Measurements from ENCODE around the gene ABCB11.
"Not testable (repeated sequence)": the region's sequence is repeated elsewhere in the genome, so short reads cannot be mapped to it uniquely, and the experiment has no call there.

The ABCB11 gene

DNA sequence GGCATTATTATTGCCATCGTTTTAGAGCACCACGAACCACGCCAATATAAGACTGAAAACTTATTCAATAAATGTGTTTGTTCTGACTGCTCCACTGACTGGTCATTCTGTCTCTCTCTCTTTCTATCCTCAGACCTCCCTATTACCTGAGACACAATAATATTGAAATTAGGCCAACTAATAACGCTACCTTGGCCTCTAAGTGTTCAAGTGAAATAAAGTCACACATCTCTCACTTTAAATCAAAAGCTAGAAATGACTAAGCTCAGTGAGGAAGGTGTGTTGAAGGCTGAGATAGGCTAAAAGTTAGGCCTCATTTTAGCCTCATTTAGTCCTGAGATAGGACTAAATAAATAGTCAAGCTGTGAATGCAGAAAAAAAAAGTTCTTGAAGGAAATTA is 91.2 kb downstream of the ABCB11 start:
- DNase-seq (ENCODE audit: extremely low spot score): no peak
- no peak for TF ChIP-seq BHLHE40 (IDR thresholded peaks at IDR 0.05; ENCODE audit: borderline replicate concordance)
- TF ChIP-seq SP1 (IDR thresholded peaks at IDR 0.05): no peak
- no peak for TF ChIP-seq NFRKB (IDR thresholded peaks at IDR 0.05)
- CTCF ChIA-PET: no interaction called here
- POLR2A ChIA-PET: no interaction called here

DNA sequence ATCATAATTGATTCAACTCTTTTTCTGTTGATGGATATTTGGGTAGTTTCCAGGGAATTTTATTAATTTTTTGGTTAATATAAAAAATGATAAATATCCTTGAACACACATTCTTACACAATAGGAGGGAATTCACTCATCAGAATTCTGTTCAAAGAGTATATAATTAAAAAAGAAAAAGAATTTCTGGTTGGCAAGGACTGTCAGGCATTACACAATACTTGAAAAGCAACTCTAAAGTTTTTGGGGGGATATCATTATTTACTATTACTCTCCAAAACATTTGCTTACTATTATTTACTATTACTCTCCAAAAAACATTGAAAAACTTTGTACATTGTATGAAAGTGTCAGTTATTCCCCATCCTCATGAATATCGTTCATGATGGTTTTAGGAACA is 92.1 kb downstream of the ABCB11 start:
- TF ChIP-seq NFRKB (IDR thresholded peaks at IDR 0.05) (no peak), BHLHE40 (IDR thresholded peaks at IDR 0.05; ENCODE audit: borderline replicate concordance) (no peak), ARNT (IDR thresholded peaks at IDR 0.05) (no peak), HDGF (IDR thresholded peaks at IDR 0.05; ENCODE audit: borderline replicate concordance) (no peak)
- ChIA-PET POLR2A (no interaction called here), CTCF (interaction anchor here (0.6 kb wide), 1 partner anchor 858 kb away, joined by 3 read pairs; no protein-coding TSS in a partner anchor)
- DNase-seq (ENCODE audit: extremely low spot score): no peak

DNA sequence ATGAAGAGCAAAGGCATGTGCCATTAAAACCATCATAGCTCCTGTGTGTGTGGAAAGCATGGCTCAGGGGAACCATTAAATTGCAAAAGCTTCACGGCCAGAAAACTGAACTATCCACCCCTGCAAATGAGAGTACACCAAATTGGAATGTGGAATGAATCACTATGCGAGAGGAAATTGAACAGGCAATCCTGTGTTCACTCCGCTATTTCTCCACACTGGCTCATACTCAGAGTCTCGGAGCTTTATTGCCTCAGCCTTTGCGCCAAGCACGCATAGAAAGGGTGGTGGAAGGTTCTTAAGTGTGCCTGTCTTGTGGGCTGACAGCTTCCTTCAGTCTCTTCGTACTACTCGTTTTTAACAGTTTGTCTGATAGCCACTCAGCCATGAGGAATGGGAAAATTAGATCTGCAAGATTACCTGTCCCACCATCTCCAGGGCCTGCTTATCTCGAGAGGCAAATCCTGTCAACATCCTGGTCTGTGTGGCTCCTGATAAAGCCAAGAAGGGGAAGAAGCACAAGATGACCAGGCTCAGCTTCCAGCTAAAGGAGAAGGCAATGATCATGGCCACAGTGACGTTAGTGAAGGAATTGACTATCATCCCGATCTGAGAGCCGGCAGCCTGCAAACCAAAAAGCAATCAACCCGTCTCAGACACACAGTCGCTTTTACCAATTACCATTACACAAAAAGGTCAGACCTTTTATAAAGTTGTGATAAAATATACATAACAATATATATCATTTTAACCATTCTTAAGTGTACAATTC is 95.1 kb downstream of the ABCB11 start:
- POLR2A ChIA-PET: no interaction called here
- TF ChIP-seq FOXK2 (IDR thresholded peaks at IDR 0.05): no peak
- no peak for TF ChIP-seq BHLHE40 (IDR thresholded peaks at IDR 0.05; ENCODE audit: borderline replicate concordance)
- TF ChIP-seq LEF1 (IDR thresholded peaks at IDR 0.05; ENCODE audit: borderline replicate concordance): no peak
- TF ChIP-seq FOXM1 (IDR thresholded peaks at IDR 0.05; ENCODE audit: borderline replicate concordance): no peak
- no peak for TF ChIP-seq TARDBP (IDR thresholded peaks at IDR 0.05)
- TF ChIP-seq HDGF (IDR thresholded peaks at IDR 0.05; ENCODE audit: borderline replicate concordance): no peak
- TF ChIP-seq, protein P1, sequence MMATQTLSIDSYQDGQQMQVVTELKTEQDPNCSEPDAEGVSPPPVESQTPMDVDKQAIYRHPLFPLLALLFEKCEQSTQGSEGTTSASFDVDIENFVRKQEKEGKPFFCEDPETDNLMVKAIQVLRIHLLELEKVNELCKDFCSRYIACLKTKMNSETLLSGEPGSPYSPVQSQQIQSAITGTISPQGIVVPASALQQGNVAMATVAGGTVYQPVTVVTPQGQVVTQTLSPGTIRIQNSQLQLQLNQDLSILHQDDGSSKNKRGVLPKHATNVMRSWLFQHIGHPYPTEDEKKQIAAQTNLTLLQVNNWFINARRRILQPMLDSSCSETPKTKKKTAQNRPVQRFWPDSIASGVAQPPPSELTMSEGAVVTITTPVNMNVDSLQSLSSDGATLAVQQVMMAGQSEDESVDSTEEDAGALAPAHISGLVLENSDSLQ (IDR thresholded peaks at IDR 0.05): no peak
- TF ChIP-seq L3MBTL2 (conservative IDR thresholded peaks at IDR 0.05): no peak
- no peak for TF ChIP-seq NFRKB (IDR thresholded peaks at IDR 0.05)
- no peak for TF ChIP-seq SP1 (IDR thresholded peaks at IDR 0.05)
- no peak for TF ChIP-seq ZNF384 (IDR thresholded peaks at IDR 0.05)
- no peak for TF ChIP-seq SUZ12 (IDR thresholded peaks at IDR 0.05)
- no peak for TF ChIP-seq CTBP1 (IDR thresholded peaks at IDR 0.05; ENCODE audit: borderline replicate concordance)
- TF ChIP-seq FOXA1 (IDR thresholded peaks at IDR 0.05): no peak
- TF ChIP-seq ARNT (IDR thresholded peaks at IDR 0.05): no peak
- CTCF ChIA-PET: no interaction called here
- no peak for DNase-seq (ENCODE audit: extremely low spot score)

DNA sequence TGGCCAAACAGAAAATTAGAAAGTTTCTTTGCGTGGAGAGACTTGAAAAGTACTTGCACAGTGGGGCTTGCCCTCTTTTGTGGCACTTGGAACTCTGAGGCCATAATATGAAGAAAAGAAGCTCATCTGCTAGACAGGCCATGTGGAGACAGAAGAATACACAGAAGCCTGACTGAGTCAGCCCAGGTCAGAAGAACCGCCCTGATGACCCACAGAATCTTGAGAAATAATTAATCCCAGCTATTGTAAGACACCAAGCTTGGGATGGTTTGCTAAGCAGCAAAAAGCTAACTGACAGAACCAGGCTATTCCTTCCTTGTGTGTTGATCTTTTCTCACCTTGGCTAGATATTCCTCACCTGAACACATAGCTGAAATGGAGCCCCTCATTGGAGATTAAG is 96.3 kb downstream of the ABCB11 start:
- CTCF ChIA-PET: no interaction called here
- TF ChIP-seq L3MBTL2 (conservative IDR thresholded peaks at IDR 0.05): no peak
- no peak for DNase-seq (ENCODE audit: extremely low spot score)
- POLR2A ChIA-PET: no interaction called here

DNA sequence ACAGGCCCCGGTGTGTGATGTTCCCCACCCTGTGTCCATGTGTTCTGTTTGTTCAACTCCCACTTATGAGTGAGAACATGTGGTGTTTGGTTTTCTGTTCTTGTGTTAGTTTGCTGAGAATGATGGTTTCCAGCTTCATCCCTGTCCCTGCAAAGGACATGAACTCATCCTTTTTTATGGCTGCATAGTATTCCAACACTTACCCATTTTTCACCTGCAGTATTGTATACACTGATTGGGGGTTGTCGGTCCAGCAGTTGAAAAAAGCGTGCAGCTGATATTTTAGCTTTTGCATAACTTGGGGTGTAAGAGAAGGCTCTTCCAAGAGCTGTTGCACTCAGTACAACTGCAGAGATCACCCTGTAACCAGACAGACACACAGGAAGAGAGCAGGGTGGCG is 99.0 kb downstream of the ABCB11 start:
- POLR2A ChIA-PET; DNase-seq (ENCODE audit: extremely low spot score): not testable (repeated sequence)
- CTCF ChIA-PET: interaction anchor here (0.5 to 0.7 kb wide), 2 partner anchors 15 to 161 kb away, joined by 3 read pairs; no protein-coding TSS in a partner anchor

DNA sequence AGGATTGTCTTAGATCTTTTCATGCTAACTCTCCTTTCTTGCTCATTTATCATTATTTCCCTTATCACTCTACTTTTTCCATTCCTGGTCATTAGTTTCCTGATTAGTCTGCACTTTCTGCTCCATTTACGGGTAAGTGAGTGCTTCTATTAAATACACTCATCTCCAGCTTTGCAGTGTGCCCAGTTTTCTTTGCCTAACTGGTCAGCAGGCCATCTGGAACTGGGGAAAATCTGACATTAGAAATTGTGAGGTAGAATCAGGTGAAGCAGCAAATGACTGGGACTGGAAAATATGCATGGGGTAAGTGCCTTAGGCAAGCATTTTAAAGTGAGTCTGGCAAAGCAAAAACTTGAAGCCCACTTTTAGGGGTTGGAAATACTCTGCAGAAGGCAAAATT is 100.9 kb downstream of the ABCB11 start:
- CTCF ChIA-PET: no interaction called here
- no peak for TF ChIP-seq FOXM1 (IDR thresholded peaks at IDR 0.05; ENCODE audit: borderline replicate concordance)
- TF ChIP-seq BHLHE40 (IDR thresholded peaks at IDR 0.05; ENCODE audit: borderline replicate concordance): no peak
- TF ChIP-seq FOXA1 (IDR thresholded peaks at IDR 0.05): no peak
- no peak for TF ChIP-seq SP1 (IDR thresholded peaks at IDR 0.05)
- no peak for TF ChIP-seq TARDBP (IDR thresholded peaks at IDR 0.05)
- no peak for TF ChIP-seq NFRKB (IDR thresholded peaks at IDR 0.05)
- no peak for TF ChIP-seq ARNT (IDR thresholded peaks at IDR 0.05)
- TF ChIP-seq ZNF384 (IDR thresholded peaks at IDR 0.05): no peak
- no peak for TF ChIP-seq FOXK2 (IDR thresholded peaks at IDR 0.05)
- no peak for TF ChIP-seq L3MBTL2 (conservative IDR thresholded peaks at IDR 0.05)
- no peak for TF ChIP-seq HDGF (IDR thresholded peaks at IDR 0.05; ENCODE audit: borderline replicate concordance)
- no peak for TF ChIP-seq CTBP1 (IDR thresholded peaks at IDR 0.05; ENCODE audit: borderline replicate concordance)
- no peak for TF ChIP-seq ELF4 (IDR thresholded peaks at IDR 0.05)
- TF ChIP-seq, protein P1 (IDR thresholded peaks at IDR 0.05): no peak
- no peak for TF ChIP-seq SUZ12 (IDR thresholded peaks at IDR 0.05)
- no peak for TF ChIP-seq LEF1 (IDR thresholded peaks at IDR 0.05; ENCODE audit: borderline replicate concordance)
- POLR2A ChIA-PET: no interaction called here
- DNase-seq (ENCODE audit: extremely low spot score): no peak

DNA sequence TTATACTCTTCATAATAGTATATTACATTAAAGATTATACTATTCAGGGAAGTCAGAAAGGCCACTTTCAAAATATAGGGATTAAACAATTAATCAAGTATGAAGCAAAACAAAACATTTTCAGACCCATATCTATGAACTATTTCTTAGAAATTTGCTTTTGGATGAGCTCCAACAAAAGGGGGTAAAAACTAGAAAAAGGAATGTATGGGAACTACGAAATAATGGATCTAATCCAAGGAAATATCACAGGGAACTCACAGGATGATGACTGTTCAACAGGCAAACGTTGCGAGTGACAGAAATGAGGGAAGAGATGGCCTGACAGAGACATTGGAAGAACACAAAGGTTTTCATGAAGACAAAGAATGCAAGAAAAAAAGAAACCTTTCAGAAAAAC is 102.1 kb downstream of the ABCB11 start:
- POLR2A ChIA-PET: no interaction called here
- TF ChIP-seq FOXK2 (IDR thresholded peaks at IDR 0.05) (no peak), ELF4 (IDR thresholded peaks at IDR 0.05) (no peak)
- DNase-seq (ENCODE audit: extremely low spot score): no peak
- CTCF ChIA-PET: no interaction called here

DNA sequence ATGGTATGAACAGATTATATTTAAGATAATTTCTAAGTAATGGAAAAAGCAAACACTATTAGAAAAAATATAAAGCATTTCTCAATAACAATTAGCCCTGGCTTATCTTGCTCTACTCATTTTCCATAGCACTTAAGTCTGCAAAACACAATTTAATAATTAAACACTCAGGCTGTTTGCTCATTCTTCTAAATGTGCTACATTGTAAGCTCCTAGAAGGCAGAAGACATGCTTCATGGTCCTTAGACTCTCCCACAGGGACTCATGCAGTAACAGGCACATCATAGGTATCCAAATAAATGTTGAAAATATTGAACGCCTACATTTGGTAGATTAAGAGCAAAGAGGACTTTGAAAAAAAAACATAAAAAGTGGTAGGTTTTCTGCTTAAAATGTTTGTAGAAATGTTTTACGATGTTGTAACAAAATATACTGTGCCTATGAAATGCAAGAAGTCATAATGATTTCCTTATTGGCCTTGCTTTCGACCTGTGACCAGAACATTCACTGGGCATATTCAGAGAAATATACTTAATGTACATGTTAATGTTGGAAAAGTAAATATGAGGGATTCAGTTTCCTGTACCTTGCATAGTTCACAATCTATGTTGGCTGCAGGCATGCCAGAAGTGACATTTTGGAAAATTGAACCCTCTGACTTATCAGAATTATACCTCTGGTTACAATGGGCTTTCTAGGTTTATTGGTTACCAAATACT is 102.9 kb downstream of the ABCB11 start:
- TF ChIP-seq ARNT (IDR thresholded peaks at IDR 0.05) (no peak), ZNF384 (IDR thresholded peaks at IDR 0.05) (no peak), HDGF (IDR thresholded peaks at IDR 0.05; ENCODE audit: borderline replicate concordance) (no peak), SP1 (IDR thresholded peaks at IDR 0.05) (no peak), FOXM1 (IDR thresholded peaks at IDR 0.05; ENCODE audit: borderline replicate concordance) (no peak), FOXK2 (IDR thresholded peaks at IDR 0.05) (no peak), BHLHE40 (IDR thresholded peaks at IDR 0.05; ENCODE audit: borderline replicate concordance) (no peak), TARDBP (IDR thresholded peaks at IDR 0.05) (no peak), CTBP1 (IDR thresholded peaks at IDR 0.05; ENCODE audit: borderline replicate concordance) (no peak)
- TF ChIP-seq, protein P1 (IDR thresholded peaks at IDR 0.05): no peak
- no peak for DNase-seq (ENCODE audit: extremely low spot score)
- ChIA-PET POLR2A (no interaction called here), CTCF (no interaction called here)

Measured in HEK293T (cell line).